Measurements from ENCODE around the gene GMPR. TPM values are rescaled to one million over a fixed set of nuclear protein-coding genes. Genes with fewer than 3 reads are reported as not detected.
"Not testable (repeated sequence)": the region's sequence is repeated elsewhere in the genome, so short reads cannot be mapped to it uniquely, and the experiment has no call there.

GMPR gene
- total RNA-seq, 1 donor from 2014 or later = 1.9 TPM

- DNase-seq = no peak
Measured at GRCh38 chr6:16248271-16248853, 10.0 kb downstream of the GMPR start.

GRCh38 chr6:16249971-16250370 lies 11.6 kb downstream of the GMPR start:
- DNase-seq = no peak

- DNase-seq = no peak
Measured at GRCh38 chr6:16251706-16252105, 13.3 kb downstream of the GMPR start.

GRCh38 chr6:16252686-16253299 lies 14.4 kb downstream of the GMPR start:
- DNase-seq = no peak

GRCh38 chr6:16253399-16254144 lies 15.2 kb downstream of the GMPR start:
- DNase-seq = no peak

GRCh38 chr6:16254535-16254934 lies 16.1 kb downstream of the GMPR start:
- no peak for DNase-seq

GRCh38 chr6:16256781-16257180 lies 18.4 kb downstream of the GMPR start:
- no peak for DNase-seq

GRCh38 chr6:16257999-16258708 lies 19.8 kb downstream of the GMPR start:
- DNase-seq = peak; percentile 12

- DNase-seq = no peak
Measured at GRCh38 chr6:16258709-16259075, 20.3 kb downstream of the GMPR start.

- DNase-seq = not testable (repeated sequence)
Measured at GRCh38 chr6:16259604-16260003, 21.2 kb downstream of the GMPR start.

- not testable (repeated sequence) for DNase-seq
Measured at GRCh38 chr6:16260602-16261001, 22.2 kb downstream of the GMPR start.

GRCh38 chr6:16262773-16263172 lies 24.4 kb downstream of the GMPR start:
- DNase-seq = not testable (repeated sequence)

GRCh38 chr6:16263464-16264099 lies 25.2 kb downstream of the GMPR start:
- DNase-seq = not testable (repeated sequence)

GRCh38 chr6:16264785-16265184 lies 26.4 kb downstream of the GMPR start:
- no peak for DNase-seq

- no peak for DNase-seq
Measured at GRCh38 chr6:16265351-16266341, 27.3 kb downstream of the GMPR start.

- no peak for DNase-seq
Measured at GRCh38 chr6:16267428-16268263, 29.3 kb downstream of the GMPR start.

GRCh38 chr6:16269442-16270070 lies 31.2 kb downstream of the GMPR start:
- DNase-seq = not testable (repeated sequence)

- DNase-seq = no peak
Measured at GRCh38 chr6:16270178-16270794, 31.9 kb downstream of the GMPR start.

GRCh38 chr6:16271428-16271827 lies 33.0 kb downstream of the GMPR start:
- no peak for DNase-seq

Data from occipital lobe (tissue), 2 donors.